ENCODE results near the gene MCAM. TPM values are rescaled to one million over a fixed set of nuclear protein-coding genes. Genes with fewer than 3 reads are reported as not detected.
A peak's percentile ranks its signal among the peaks of the same experiment; 100 is the strongest.

Gene MCAM
- polyA plus RNA-seq, 3 donors, result not detected

GRCh38 chr11:119335091-119335654 lies 18.2 kb upstream of the MCAM start:
- H2AFZ ChIP-seq (ENCODE audit: insufficient read depth, low read depth, low read length, poor library complexity, severe bottlenecking), result peak overlapping the region; percentile 94

More at GRCh38 chr11:119335091-119335654, 18.2 kb upstream of the MCAM start:
- Histone ChIP-seq H3K27ac (ENCODE audit: low read depth in 1 of 2, low read length in 2 of 2) (peak overlapping the region in 1 of 2 donors; percentile 93), H3K4me1 (ENCODE audit: control insufficient read depth in 1 of 2, insufficient read depth in 2 of 2, low read length in 2 of 2) (peaks cover 22 to 37% of the 10 kb centered on the region in 2 donors), H3K9ac (ENCODE audit: insufficient read depth, low read length, poor library complexity, severe bottlenecking) (peak overlapping the region; percentile 89), H3K36me3 (replicated peaks in 1 of 2; ENCODE audit: control insufficient read depth in 1 of 2, insufficient read depth in 2 of 2, low read length in 2 of 2) (peaks cover 0 to 10% of the 10 kb centered on the region in 2 donors), H3K4me2 (replicated peaks; ENCODE audit: extremely low read depth, low read length, poor library complexity, severe bottlenecking) (peak overlapping the region; percentile 84), H3K9me3 (replicated peaks in 1 of 2; ENCODE audit: control insufficient read depth in 1 of 2, insufficient read depth in 1 of 2, low read length in 2 of 2) (peaks cover 0 to 11% of the 10 kb centered on the region in 2 donors), H3K79me2 (ENCODE audit: insufficient read depth, low read length) (peaks cover 27% of the 10 kb centered on the region), H4K20me1 (ENCODE audit: insufficient read depth, low read length) (peaks cover 12% of the 10 kb centered on the region), H3K27me3 (ENCODE audit: control insufficient read depth in 2 of 2, insufficient read depth in 2 of 2, low read length in 2 of 2) (peaks cover 10 to 19% of the 10 kb centered on the region in 2 donors), H3K4me3 (replicated peaks in 1 of 3; ENCODE audit: low read depth in 2 of 3, low read length in 3 of 3) (peak overlapping the region; percentile 65 to 95 (median 84))
- Mint-ChIP-seq H3K4me1 (peaks cover 31% of the 10 kb centered on the region), H3K4me3 (peak overlapping the region; percentile 94 to 100), H3K27ac (peak overlapping the region; percentile 97 to 100 (median 98)), H3K36me3 (peaks cover 18 to 22% of the 10 kb centered on the region in 2 donors), H3K27me3 (ENCODE audit: low read depth in 3 of 3) (peaks cover 18 to 24% (median 21%) of the 10 kb centered on the region in 3 donors), H3K9me3 (peaks cover 0 to 8% (median 0%) of the 10 kb centered on the region in 7 donors)
- no peak for DNase-seq
- WGBS (ENCODE audit: insufficient coverage), result 84% methylated on average over 15 of the region's 15 CpGs
- no peak for TF ChIP-seq CTCF (IDR thresholded peaks at IDR 0.05)
- intact Hi-C loops (cut with micrococcal nuclease), result no loop called here

All from CD14-positive monocyte (primary cell).